WERI-Rb-1 (cell line): ENCODE results near the gene VDR.

Experiments
- DNase-seq: peaks from one replicate; pipeline ENCODE4 v3.0.0-alpha.2; 2020
- H3K27ac ChIP-seq: fragments of 250-450 bp; sonication (Bioruptor Pico); 2 replicates; pipeline ENCODE4 v1.5.1; 2020; ENCODE audit warnings: mild to moderate bottlenecking, moderate library complexity
- H3K27me3 ChIP-seq: fragments of 250-450 bp; sonication (Bioruptor Pico); 2 replicates; pipeline ENCODE4 v1.5.1; 2021; ENCODE audit warnings: mild to moderate bottlenecking, low read depth, moderate library complexity; ENCODE audit not compliant: insufficient read depth, severe bottlenecking
- H3K36me3 ChIP-seq: fragments of 250-450 bp; sonication (Bioruptor Pico); 2 replicates; pipeline ENCODE4 v1.5.1; 2020; ENCODE audit warnings: mild to moderate bottlenecking, moderate library complexity
- H3K4me3 ChIP-seq: 2 replicates; pipeline ENCODE4 v1.5.1; 2011; ENCODE audit warnings: low read depth, mild to moderate bottlenecking, control low read depth, low read length
- H3K9me3 ChIP-seq: fragments of 250-450 bp; sonication (Bioruptor Pico); 2 replicates; pipeline ENCODE4 v1.5.1; 2021; ENCODE audit warnings: mild to moderate bottlenecking, moderate library complexity; ENCODE audit not compliant: severe bottlenecking
- CTCF ChIP-seq: IDR thresholded peaks from 2 replicates; pipeline ENCODE4 v1.5.1; 2011; ENCODE audit warnings: low read depth, mild to moderate bottlenecking, control low read depth, inconsistent platforms, low read length

Gene VDR

GRCh38 chr12:47860873-47861272 is 43.9 kb downstream of the VDR start:
- H3K36me3 ChIP-seq = no peaks in the 10 kb centered on the region
- TF ChIP-seq CTCF = no peak
- H3K9me3 ChIP-seq = no peaks in the 10 kb centered on the region
- no peak for DNase-seq
- no peak overlapping the region for H3K4me3 ChIP-seq
- no peak overlapping the region for H3K27ac ChIP-seq
- H3K27me3 ChIP-seq = no peaks in the 10 kb centered on the region

- no peak for TF ChIP-seq CTCF
- H3K27ac ChIP-seq = no peak overlapping the region
- no peaks in the 10 kb centered on the region for H3K27me3 ChIP-seq
- no peaks in the 10 kb centered on the region for H3K36me3 ChIP-seq
- no peaks in the 10 kb centered on the region for H3K9me3 ChIP-seq
- H3K4me3 ChIP-seq = no peak overlapping the region
- no peak for DNase-seq
Observed at GRCh38 chr12:47860279-47860841, 44.4 kb downstream of the VDR start.

DNA sequence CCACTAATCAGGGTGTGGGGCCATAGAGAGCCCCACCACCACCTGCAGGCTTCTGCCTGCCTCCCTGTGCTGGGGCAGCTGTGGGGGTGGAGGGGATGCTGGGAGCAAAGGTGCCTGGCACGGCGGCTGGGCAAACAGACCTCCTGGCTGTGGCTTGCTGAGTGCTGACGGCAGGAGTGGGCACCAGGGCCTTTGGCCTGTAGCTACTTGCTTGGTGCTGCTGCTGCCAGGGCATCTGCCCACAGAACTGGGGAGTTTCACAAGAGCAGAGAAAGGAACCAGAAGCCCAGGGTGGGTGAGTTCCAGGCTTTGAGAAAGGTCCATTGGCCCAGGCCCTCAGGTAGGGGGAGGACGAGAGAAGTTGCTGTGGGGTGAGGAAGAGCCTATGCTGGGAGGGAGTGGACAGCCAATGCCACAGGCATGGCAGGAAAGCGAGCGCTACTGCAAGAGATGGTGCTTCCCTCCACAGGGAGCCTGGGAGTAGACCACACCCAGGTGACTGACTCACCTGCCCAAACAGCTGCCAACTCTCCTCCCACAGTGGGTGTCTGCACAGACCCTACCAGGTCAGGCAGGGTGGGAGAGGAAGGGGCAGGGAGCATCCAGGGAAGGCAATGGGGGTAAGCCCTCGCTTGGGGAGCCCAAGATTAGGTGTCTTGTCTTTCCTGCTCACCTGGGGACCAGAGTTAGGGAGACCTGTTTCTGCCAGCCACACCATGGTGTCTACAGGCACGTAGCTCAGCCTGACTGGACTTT is 46.1 kb downstream of the VDR start:
- TF ChIP-seq CTCF = no peak
- Histone ChIP-seq H3K27me3 (no peaks in the 10 kb centered on the region), H3K4me3 (no peak overlapping the region), H3K27ac (no peak overlapping the region), H3K9me3 (no peaks in the 10 kb centered on the region), H3K36me3 (no peaks in the 10 kb centered on the region)
- no peak for DNase-seq

GRCh38 chr12:47856721-47857575 is 47.8 kb downstream of the VDR start:
- Histone ChIP-seq H3K4me3 (no peak overlapping the region), H3K27ac (no peak overlapping the region), H3K36me3 (no peaks in the 10 kb centered on the region), H3K9me3 (no peaks in the 10 kb centered on the region), H3K27me3 (no peaks in the 10 kb centered on the region)
- no peak for DNase-seq
- no peak for TF ChIP-seq CTCF

DNA sequence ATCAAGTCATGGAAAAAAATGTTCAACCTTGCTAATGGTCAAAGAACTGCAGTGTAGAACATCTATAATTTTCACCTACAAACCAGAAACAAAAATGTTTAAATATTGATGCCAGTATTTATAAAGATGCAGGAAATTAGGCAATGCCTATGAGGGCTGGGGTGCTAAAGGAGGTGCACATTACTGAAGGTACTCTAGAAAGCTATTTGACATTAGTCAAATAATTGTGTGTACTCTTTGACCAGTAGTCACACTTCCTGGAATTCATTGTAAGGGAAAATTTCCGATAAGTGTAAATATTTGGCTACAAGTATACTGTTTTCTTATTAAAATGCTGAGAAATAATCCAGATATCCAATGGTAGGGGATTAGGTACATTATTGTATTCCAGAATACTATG is 48.7 kb downstream of the VDR start:
- DNase-seq = no peak
- Histone ChIP-seq H3K9me3 (no peaks in the 10 kb centered on the region), H3K4me3 (no peak overlapping the region), H3K27me3 (no peaks in the 10 kb centered on the region), H3K27ac (no peak overlapping the region), H3K36me3 (no peaks in the 10 kb centered on the region)
- no peak for TF ChIP-seq CTCF
